A673 (cell line): Measurements from ENCODE around the gene RSPH9. TPM values are rescaled to one million over a fixed set of nuclear protein-coding genes. Genes with fewer than 3 reads are reported as not detected.

Source experiments
- Bru-seq: library from RNA; stranded (reverse); fragments of 400-500 nt; gene quantifications from one replicate; lab custom pipeline; 2021; lab: Mats Ljungman, UMichigan
- BruChase-seq, 2 experiments: library from RNA; stranded (reverse); fragments of 400-500 nt; gene quantifications; one replicate each; lab custom pipeline; 2021; lab: Mats Ljungman, UMichigan
- BruUV-seq: library from RNA; stranded (reverse); fragments of 400-500 nt; replicated peaks from 2 replicates; lab custom pipeline; 2021; lab: Mats Ljungman, UMichigan
- CTCF ChIA-PET: fragments of 300-600 bp; sonication (Branson Sonifier 250); formaldehyde crosslinking; loops from one replicate; lab custom pipeline; 2022; ENCODE audit warnings: antibody characterized with exemption; lab: Charles Lee
- POLR2A ChIA-PET: fragments of 300-600 bp; sonication (Branson Sonifier 250); formaldehyde crosslinking; loops from one replicate; lab custom pipeline; 2022; ENCODE audit warnings: antibody characterized with exemption; ENCODE audit not compliant: low non-redundant PET; lab: Charles Lee
- DNase-seq: peaks from one replicate; pipeline ENCODE4 v3.0.0-alpha.2; 2015; ENCODE audit warnings: low spot score
- H3K27ac ChIP-seq: fragments of 200-600 bp; sonication (generic); 2 replicates; pipeline ENCODE4 v1.5.1; 2016; ENCODE audit warnings: mixed run types, low read depth, mild to moderate bottlenecking, mixed read lengths, antibody characterized with exemption, low read length; ENCODE audit not compliant: poor library complexity, severe bottlenecking
- H3K27me3 ChIP-seq: fragments of 200-600 bp; sonication (generic); replicated peaks from 2 replicates; pipeline ENCODE4 v1.6.1; 2017; ENCODE audit warnings: mixed run types, low read depth, mild to moderate bottlenecking, mixed read lengths, antibody characterized with exemption, low read length; ENCODE audit not compliant: insufficient read depth, poor library complexity
- H3K36me3 ChIP-seq: fragments of 200-600 bp; sonication (generic); 2 replicates; pipeline ENCODE4 v1.6.1; 2016; ENCODE audit warnings: mixed run types, mild to moderate bottlenecking, mixed read lengths, antibody characterized with exemption, low read length; ENCODE audit not compliant: insufficient read depth, poor library complexity, severe bottlenecking
- H3K4me1 ChIP-seq: fragments of 200-600 bp; sonication (generic); 2 replicates; pipeline ENCODE4 v1.6.1; 2017; ENCODE audit warnings: mixed run types, mild to moderate bottlenecking, mixed read lengths, antibody characterized with exemption, low read length; ENCODE audit not compliant: insufficient read depth, poor library complexity, severe bottlenecking
- H3K4me3 ChIP-seq: fragments of 200-600 bp; sonication (generic); 2 replicates; pipeline ENCODE4 v1.5.1; 2016; ENCODE audit warnings: low read depth, mixed run types, mild to moderate bottlenecking, mixed read lengths, low read length; ENCODE audit not compliant: poor library complexity, severe bottlenecking
- H3K9me3 ChIP-seq: fragments of 200-600 bp; sonication (generic); 2 replicates; pipeline ENCODE4 v1.6.1; 2016; ENCODE audit warnings: mixed run types, low read depth, mild to moderate bottlenecking, mixed read lengths, antibody characterized with exemption, low read length; ENCODE audit not compliant: poor library complexity, severe bottlenecking
- CTCF ChIP-seq: fragments of 300-800, 200-600 bp; sonication (generic); conservative IDR thresholded peaks from 2 replicates; pipeline ENCODE4 v1.5.1; 2017; ENCODE audit warnings: low read depth, mild to moderate bottlenecking, antibody characterized with exemption, low read length, moderate library complexity, mixed read lengths
- EZH2 ChIP-seq: fragments of 200-600 bp; sonication (generic); IDR thresholded peaks from 2 replicates; pipeline ENCODE4 v1.6.1; 2017; ENCODE audit warnings: borderline replicate concordance, low read depth, mild to moderate bottlenecking, mixed read lengths, antibody characterized with exemption, low read length; ENCODE audit not compliant: poor library complexity, severe bottlenecking
- intact Hi-C: fragments of 100-400 bp; cut with micrococcal nuclease; formaldehyde crosslinking; loops from one replicate; pipeline ENCODE4 v1.10.0; 2022; ENCODE audit not compliant: unreplicated experiment
- long read RNA-seq: library from polyadenylated mRNA; stranded (forward); transcript quantifications from one replicate; pipeline ENCODE4 v2.0.0, GENCODE V29; 2022
- total RNA-seq: library from RNA; stranded (reverse); gene quantifications from 2 replicates; pipeline ENCODE4 v1.2.3, GENCODE V29; 2021

Gene RSPH9
- total RNA-seq (0.11 TPM in 2 replicates), Bru-seq, nascent RNA (percentile 36 among the genes with signal in this experiment), BruChase-seq, experiment 1, labeled RNA remaining after a 2-hour chase (percentile 42 among the genes with signal in this experiment), BruChase-seq, experiment 2, labeled RNA remaining after a 6-hour chase (percentile 53 among the genes with signal in this experiment)
- long read RNA-seq: 0 reads

GRCh38 chr6:43644940-43645612 is at the start of gene RSPH9:
RSPH9 (plus strand) TSS chr6:43645036; CDS start chr6:43645099, 63 bp downstream.
- Histone ChIP-seq H3K4me3 (peak within 1 kb of the TSS; percentile 29), H3K27ac (no peak within 1 kb of the TSS), H3K36me3 (peaks cover 26% of the 10 kb centered on the region), H3K27me3 (no peaks in the 10 kb centered on the region), H3K9me3 (no peaks in the 10 kb centered on the region), H3K4me1 (peaks cover 9% of the 10 kb centered on the region)
- ChIA-PET CTCF (no interaction called here), POLR2A (no interaction called here)
- BruUV-seq: no TSS peak
- peak; percentile 61 for DNase-seq
- no peak for TF ChIP-seq EZH2
- TF ChIP-seq CTCF: no peak
- intact Hi-C loops: no loop called here

GRCh38 chr6:43600595-43600994 is 44.2 kb upstream of the RSPH9 start:
- Histone ChIP-seq H3K4me3 (no peak overlapping the region), H3K27me3 (no peaks in the 10 kb centered on the region), H3K27ac (no peak overlapping the region), H3K4me1 (no peaks in the 10 kb centered on the region), H3K9me3 (no peaks in the 10 kb centered on the region), H3K36me3 (peaks cover 54% of the 10 kb centered on the region)
- POLR2A ChIA-PET: interaction anchor here (0.6 kb wide), 1 partner anchor 691 kb away, joined by 10 read pairs; no protein-coding TSS in a partner anchor
- CTCF ChIA-PET: no interaction called here
- DNase-seq: no peak
- BruUV-seq: no TSS peak
- intact Hi-C loops: no loop called here
- TF ChIP-seq EZH2 (no peak), CTCF (no peak)

- no TSS peak for BruUV-seq
- Histone ChIP-seq H3K27me3 (no peaks in the 10 kb centered on the region), H3K9me3 (no peaks in the 10 kb centered on the region), H3K36me3 (peaks cover 67% of the 10 kb centered on the region), H3K27ac (no peak overlapping the region), H3K4me1 (peaks cover 4% of the 10 kb centered on the region), H3K4me3 (no peak overlapping the region)
- DNase-seq: peak; percentile 17
- ChIA-PET CTCF (no interaction called here), POLR2A (no interaction called here)
- TF ChIP-seq CTCF: no peak
- no peak for TF ChIP-seq EZH2
- intact Hi-C loops: no loop called here
Measured at GRCh38 chr6:43604174-43604573, 40.7 kb upstream of the RSPH9 start.
